Measurements from ENCODE around the gene POLA2. TPM values are rescaled to one million over a fixed set of nuclear protein-coding genes. Genes with fewer than 3 reads are reported as not detected.
"Not testable (repeated sequence)": the region's sequence is repeated elsewhere in the genome, so short reads cannot be mapped to it uniquely, and the experiment has no call there.

POLA2 gene
- total RNA-seq, 1 donor from 2014 or later, result 78.9 TPM

GRCh38 chr11:65224930-65225278 is 36.9 kb upstream of the POLA2 start:
- Mint-ChIP-seq H3K27ac (no peak overlapping the region), H3K4me1 (ENCODE audit: low read depth) (peaks cover 9% of the 10 kb centered on the region)
- intact Hi-C loops (cut with micrococcal nuclease), result loop anchor here (1.0 to 10.0 kb wide), 3 partner anchors 90 to 290 kb away; no protein-coding TSS in a partner anchor

GRCh38 chr11:65225279-65226102 is 36.3 kb upstream of the POLA2 start:
- intact Hi-C loops (cut with micrococcal nuclease), result loop anchor here (1.0 to 10.0 kb wide), 4 partner anchors 25 to 289 kb away; no protein-coding TSS in a partner anchor
- H3K27me3 Mint-ChIP-seq (ENCODE audit: insufficient read depth), result peaks cover 26% of the 10 kb centered on the region
- H3K36me3 Mint-ChIP-seq (ENCODE audit: low read depth), result no peaks in the 10 kb centered on the region
- H3K9me3 Mint-ChIP-seq, result no peaks in the 10 kb centered on the region
- H3K27ac Mint-ChIP-seq, result no peak overlapping the region
- peaks cover 9% of the 10 kb centered on the region for H3K4me1 Mint-ChIP-seq (ENCODE audit: low read depth)
- peak overlapping the region; percentile 79 for H3K4me3 Mint-ChIP-seq
- DNase-seq (ENCODE audit: low spot score), result peak; percentile 34

More at GRCh38 chr11:65224930-65225278, 36.9 kb upstream of the POLA2 start:
- H3K9me3 Mint-ChIP-seq, result no peaks in the 10 kb centered on the region
- H3K4me3 Mint-ChIP-seq, result peak overlapping the region; percentile 79
- no peak for DNase-seq (ENCODE audit: low spot score)
- H3K27me3 Mint-ChIP-seq (ENCODE audit: insufficient read depth), result peaks cover 26% of the 10 kb centered on the region
- H3K36me3 Mint-ChIP-seq (ENCODE audit: low read depth), result no peaks in the 10 kb centered on the region

- H3K4me1 Mint-ChIP-seq (ENCODE audit: low read depth), result peaks cover 9% of the 10 kb centered on the region
- H3K27ac Mint-ChIP-seq, result no peak overlapping the region
- intact Hi-C loops (cut with micrococcal nuclease), result loop anchor here (2.0 to 10.0 kb wide), 2 partner anchors 25 to 289 kb away; no protein-coding TSS in a partner anchor
- H3K9me3 Mint-ChIP-seq, result no peaks in the 10 kb centered on the region
- no peaks in the 10 kb centered on the region for H3K36me3 Mint-ChIP-seq (ENCODE audit: low read depth)
- peak overlapping the region; percentile 79 for H3K4me3 Mint-ChIP-seq
- DNase-seq (ENCODE audit: low spot score), result no peak
- H3K27me3 Mint-ChIP-seq (ENCODE audit: insufficient read depth), result peaks cover 23% of the 10 kb centered on the region
These were observed 35.7 kb upstream of the POLA2 start for GRCh38 chr11:65226103-65226442.

GRCh38 chr11:65227879-65228278 is 33.9 kb upstream of the POLA2 start:
- Mint-ChIP-seq H3K27ac (no peak overlapping the region), H3K9me3 (no peaks in the 10 kb centered on the region), H3K4me1 (ENCODE audit: low read depth) (peaks cover 9% of the 10 kb centered on the region), H3K36me3 (ENCODE audit: low read depth) (no peaks in the 10 kb centered on the region), H3K4me3 (no peak overlapping the region), H3K27me3 (ENCODE audit: insufficient read depth) (peaks cover 23% of the 10 kb centered on the region)
- intact Hi-C loops (cut with micrococcal nuclease), result loop anchor here (2.0 to 10.0 kb wide), 2 partner anchors 23 to 287 kb away; no protein-coding TSS in a partner anchor
- no peak for DNase-seq (ENCODE audit: low spot score)

- Mint-ChIP-seq H3K4me1 (ENCODE audit: low read depth) (no peaks in the 10 kb centered on the region), H3K9me3 (no peaks in the 10 kb centered on the region), H3K4me3 (no peak overlapping the region), H3K27me3 (ENCODE audit: insufficient read depth) (no peaks in the 10 kb centered on the region), H3K36me3 (ENCODE audit: low read depth) (no peaks in the 10 kb centered on the region), H3K27ac (no peak overlapping the region)
- intact Hi-C loops (cut with micrococcal nuclease), result no loop called here
- DNase-seq (ENCODE audit: low spot score), result no peak
These were observed 25.3 kb upstream of the POLA2 start for GRCh38 chr11:65236194-65237059.

GRCh38 chr11:65238302-65238701 is 23.5 kb upstream of the POLA2 start:
- H3K36me3 Mint-ChIP-seq (ENCODE audit: low read depth); intact Hi-C loops (cut with micrococcal nuclease); H3K4me3 Mint-ChIP-seq; H3K27me3 Mint-ChIP-seq (ENCODE audit: insufficient read depth); H3K4me1 Mint-ChIP-seq (ENCODE audit: low read depth); DNase-seq (ENCODE audit: low spot score); H3K27ac Mint-ChIP-seq: not testable (repeated sequence)
- peaks cover 15% of the 10 kb centered on the region for H3K9me3 Mint-ChIP-seq

- no peaks in the 10 kb centered on the region for H3K4me1 Mint-ChIP-seq (ENCODE audit: low read depth)
These were observed 20.6 kb upstream of the POLA2 start for GRCh38 chr11:65241134-65241533.

GRCh38 chr11:65241692-65242091 is 20.1 kb upstream of the POLA2 start:
- Mint-ChIP-seq H3K4me3 (no peak overlapping the region), H3K27me3 (ENCODE audit: insufficient read depth) (no peaks in the 10 kb centered on the region), H3K4me1 (ENCODE audit: low read depth) (no peaks in the 10 kb centered on the region), H3K36me3 (ENCODE audit: low read depth) (peaks cover 2% of the 10 kb centered on the region), H3K27ac (no peak overlapping the region), H3K9me3 (peaks cover 15% of the 10 kb centered on the region)
- intact Hi-C loops (cut with micrococcal nuclease), result no loop called here
- DNase-seq (ENCODE audit: low spot score), result no peak

More at GRCh38 chr11:65241134-65241533, 20.6 kb upstream of the POLA2 start:
- H3K36me3 Mint-ChIP-seq (ENCODE audit: low read depth), result peaks cover 2% of the 10 kb centered on the region
- no peaks in the 10 kb centered on the region for H3K27me3 Mint-ChIP-seq (ENCODE audit: insufficient read depth)
- H3K27ac Mint-ChIP-seq, result no peak overlapping the region
- no peak overlapping the region for H3K4me3 Mint-ChIP-seq
- intact Hi-C loops (cut with micrococcal nuclease), result no loop called here
- H3K9me3 Mint-ChIP-seq, result peaks cover 15% of the 10 kb centered on the region
- no peak for DNase-seq (ENCODE audit: low spot score)

- no peak for DNase-seq (ENCODE audit: low spot score)
- Mint-ChIP-seq H3K4me1 (ENCODE audit: low read depth) (no peaks in the 10 kb centered on the region), H3K27me3 (ENCODE audit: insufficient read depth) (peaks cover 3% of the 10 kb centered on the region), H3K9me3 (peaks cover 15% of the 10 kb centered on the region), H3K4me3 (no peak overlapping the region), H3K36me3 (ENCODE audit: low read depth) (peaks cover 2% of the 10 kb centered on the region), H3K27ac (no peak overlapping the region)
- intact Hi-C loops (cut with micrococcal nuclease), result no loop called here
These were observed 19.4 kb upstream of the POLA2 start for GRCh38 chr11:65242389-65242788.

GRCh38 chr11:65243797-65244196 is 18.0 kb upstream of the POLA2 start:
- intact Hi-C loops (cut with micrococcal nuclease), result no loop called here
- Mint-ChIP-seq H3K9me3 (peaks cover 15% of the 10 kb centered on the region), H3K4me1 (ENCODE audit: low read depth) (no peaks in the 10 kb centered on the region), H3K27me3 (ENCODE audit: insufficient read depth) (peaks cover 4% of the 10 kb centered on the region), H3K27ac (no peak overlapping the region), H3K36me3 (ENCODE audit: low read depth) (peaks cover 2% of the 10 kb centered on the region), H3K4me3 (no peak overlapping the region)
- no peak for DNase-seq (ENCODE audit: low spot score)

- not testable (repeated sequence) for H3K27me3 Mint-ChIP-seq (ENCODE audit: insufficient read depth); DNase-seq (ENCODE audit: low spot score); H3K4me1 Mint-ChIP-seq (ENCODE audit: low read depth)
These were observed 16.7 kb upstream of the POLA2 start for GRCh38 chr11:65245046-65245445.

GRCh38 chr11:65246506-65246905 is 15.3 kb upstream of the POLA2 start:
- no peak overlapping the region for H3K4me3 Mint-ChIP-seq
- no peak overlapping the region for H3K27ac Mint-ChIP-seq
- H3K27me3 Mint-ChIP-seq (ENCODE audit: insufficient read depth), result peaks cover 4% of the 10 kb centered on the region

More at GRCh38 chr11:65245046-65245445, 16.7 kb upstream of the POLA2 start:
- H3K27ac Mint-ChIP-seq; H3K4me3 Mint-ChIP-seq; H3K36me3 Mint-ChIP-seq (ENCODE audit: low read depth); intact Hi-C loops (cut with micrococcal nuclease): not testable (repeated sequence)
- peaks cover 15% of the 10 kb centered on the region for H3K9me3 Mint-ChIP-seq

More at GRCh38 chr11:65246506-65246905, 15.3 kb upstream of the POLA2 start:
- DNase-seq (ENCODE audit: low spot score), result no peak
- H3K4me1 Mint-ChIP-seq (ENCODE audit: low read depth), result no peaks in the 10 kb centered on the region
- intact Hi-C loops (cut with micrococcal nuclease), result no loop called here
- peaks cover 2% of the 10 kb centered on the region for H3K36me3 Mint-ChIP-seq (ENCODE audit: low read depth)
- H3K9me3 Mint-ChIP-seq, result peaks cover 14% of the 10 kb centered on the region
